ENCODE results near the gene ODAD4.

Gene ODAD4

DNA sequence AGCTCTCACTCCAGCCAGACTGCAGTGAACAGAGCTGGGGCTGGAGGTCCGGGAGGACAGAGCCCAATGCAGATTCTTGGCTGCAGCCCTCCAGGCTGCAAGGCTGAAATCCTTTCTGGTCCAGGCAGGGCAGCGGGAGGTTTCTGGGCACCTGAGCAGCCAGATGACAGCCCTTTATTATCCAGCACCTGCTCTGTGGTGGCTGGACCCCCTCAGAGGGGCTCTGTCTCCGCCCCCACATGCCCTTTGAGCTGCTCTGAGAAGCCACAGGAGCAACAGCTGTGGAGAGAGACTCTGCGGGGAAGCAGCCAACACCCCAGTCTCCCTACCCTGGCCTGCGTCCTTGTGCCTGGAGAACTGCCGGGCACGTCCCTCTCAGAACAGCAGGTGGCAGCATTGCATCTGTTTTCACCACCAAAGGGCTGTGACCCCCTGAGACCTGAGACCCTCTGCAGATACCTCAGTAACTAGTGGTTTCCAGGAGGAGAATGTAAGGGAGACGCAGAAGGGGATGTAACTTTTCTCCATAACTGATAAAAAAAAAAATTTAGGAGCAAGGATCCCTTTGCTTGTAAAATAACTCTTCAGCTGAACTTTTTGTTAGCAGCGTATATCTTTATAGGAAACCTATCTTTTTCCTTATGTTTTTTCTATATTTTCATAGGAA is 32.5 kb downstream of the ODAD4 start:
- no peak overlapping the region for H3K4me3 ChIP-seq
- in situ Hi-C loops (cut with MboI; ENCODE audit: low sequenced_read_pairs): loop anchor here (5.0 kb wide), 1 partner anchor 154 kb away; no protein-coding TSS in a partner anchor
- peak; percentile 68 to 88 for DNase-seq (ENCODE audit: low spot score in 2 of 2)
- H3K9me3 ChIP-seq: no peaks in the 10 kb centered on the region; the same call in 1 of the 2 replicates
- peaks cover 2% of the 10 kb centered on the region for H3K36me3 ChIP-seq (replicated peaks)
- peaks cover 3% of the 10 kb centered on the region for H3K4me1 ChIP-seq
- no peaks in the 10 kb centered on the region for H3K27me3 ChIP-seq (ENCODE audit: low read depth)

DNA sequence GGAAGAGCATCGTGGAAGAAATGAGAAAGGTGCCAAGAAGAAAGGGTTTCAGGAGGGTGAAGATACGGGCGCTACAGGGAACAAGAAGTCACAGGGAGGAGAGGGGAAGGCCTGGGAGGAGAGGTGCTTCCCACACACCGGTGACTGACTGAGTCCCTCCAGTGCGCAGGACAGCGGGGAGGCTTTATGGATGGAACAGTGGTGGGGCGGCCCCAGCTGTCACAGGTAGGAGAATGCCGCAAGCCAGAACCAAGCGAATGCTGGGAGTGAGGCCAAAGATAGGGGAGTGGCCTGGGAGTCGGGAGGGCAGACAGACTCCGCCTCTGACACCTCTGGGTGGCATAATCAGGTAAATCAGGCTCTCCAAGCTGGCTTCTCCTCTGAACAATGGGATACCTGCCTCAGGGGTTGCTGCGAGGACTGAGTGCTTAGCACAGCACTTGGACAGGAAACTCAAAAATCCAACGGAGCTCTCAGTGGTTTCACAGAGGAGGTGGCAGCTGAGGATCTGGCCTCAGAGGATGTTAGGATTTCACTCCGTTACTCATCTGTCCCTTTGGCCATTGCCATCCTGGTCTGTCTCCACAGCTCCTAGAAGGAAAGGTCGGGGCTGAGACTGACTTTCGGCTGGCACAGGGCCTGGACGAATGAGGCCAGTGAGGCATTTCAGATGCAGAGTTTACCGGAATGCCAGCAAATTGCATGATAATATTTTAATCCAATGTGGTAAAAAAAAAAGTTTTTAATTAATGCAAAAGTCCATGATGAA is 35.5 kb downstream of the ODAD4 start:
- H3K4me3 ChIP-seq: peak overlapping the region; percentile 78
- no peaks in the 10 kb centered on the region; the same call in 1 of the 2 replicates for H3K9me3 ChIP-seq
- in situ Hi-C loops (cut with MboI; ENCODE audit: low sequenced_read_pairs): no loop called here
- H3K27me3 ChIP-seq (ENCODE audit: low read depth): no peaks in the 10 kb centered on the region
- peak in 1 of 2 experiments; percentile 56 for DNase-seq (ENCODE audit: low spot score in 2 of 2)
- H3K4me1 ChIP-seq: peaks cover 3% of the 10 kb centered on the region
- peaks cover 29% of the 10 kb centered on the region for H3K36me3 ChIP-seq (replicated peaks)

DNA sequence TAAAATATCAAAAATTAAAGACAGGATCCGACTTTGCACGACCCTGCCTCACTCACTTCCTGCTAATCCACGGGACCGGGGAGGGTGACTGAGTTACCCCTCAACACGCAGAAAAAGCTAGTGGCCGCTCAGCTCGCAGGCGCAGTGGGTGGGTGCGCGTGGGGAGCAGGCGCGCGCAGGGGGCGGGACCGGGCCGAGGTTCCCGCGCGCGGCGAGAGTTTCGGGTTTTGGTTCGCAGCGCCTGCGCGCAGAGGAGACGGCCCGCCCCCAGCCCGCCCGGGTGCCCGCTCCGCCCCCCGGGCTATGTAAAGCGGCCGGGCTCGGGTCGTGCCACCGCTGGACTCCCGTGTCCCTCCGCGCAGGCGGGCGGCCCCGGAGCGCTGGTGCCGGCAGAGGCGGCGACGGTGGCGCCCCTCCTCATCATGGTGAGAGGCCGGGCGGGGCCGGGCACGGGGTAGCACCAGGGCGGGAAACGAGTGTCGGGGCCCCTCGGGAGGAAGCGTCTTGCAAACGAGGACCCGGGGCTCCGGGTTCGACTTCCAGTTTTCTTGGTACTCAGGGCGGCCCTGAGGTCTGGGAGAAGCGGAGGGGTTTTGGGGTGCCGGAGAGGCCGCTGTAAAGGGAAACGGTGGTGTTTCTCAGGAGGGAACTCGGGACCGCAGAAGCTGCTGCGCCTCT is 36.2 kb downstream of the ODAD4 start, which contains the start of gene CNP:
TSS of gene CNP (plus strand) at position 333 of the 678 bp plus-strand sequence. CDS start at position 423, 90 bp downstream.
- in situ Hi-C loops (cut with MboI; ENCODE audit: low sequenced_read_pairs): no loop called here
- peak; percentile 76 to 93 for DNase-seq (ENCODE audit: low spot score in 2 of 2)
- H3K9me3 ChIP-seq: no peaks in the 10 kb centered on the region
- H3K4me1 ChIP-seq: peaks cover 3% of the 10 kb centered on the region
- peak within 1 kb of the TSS; percentile 78 for H3K4me3 ChIP-seq
- H3K36me3 ChIP-seq (replicated peaks): peaks cover 34% of the 10 kb centered on the region
- no peaks in the 10 kb centered on the region for H3K27me3 ChIP-seq (ENCODE audit: low read depth)

DNA sequence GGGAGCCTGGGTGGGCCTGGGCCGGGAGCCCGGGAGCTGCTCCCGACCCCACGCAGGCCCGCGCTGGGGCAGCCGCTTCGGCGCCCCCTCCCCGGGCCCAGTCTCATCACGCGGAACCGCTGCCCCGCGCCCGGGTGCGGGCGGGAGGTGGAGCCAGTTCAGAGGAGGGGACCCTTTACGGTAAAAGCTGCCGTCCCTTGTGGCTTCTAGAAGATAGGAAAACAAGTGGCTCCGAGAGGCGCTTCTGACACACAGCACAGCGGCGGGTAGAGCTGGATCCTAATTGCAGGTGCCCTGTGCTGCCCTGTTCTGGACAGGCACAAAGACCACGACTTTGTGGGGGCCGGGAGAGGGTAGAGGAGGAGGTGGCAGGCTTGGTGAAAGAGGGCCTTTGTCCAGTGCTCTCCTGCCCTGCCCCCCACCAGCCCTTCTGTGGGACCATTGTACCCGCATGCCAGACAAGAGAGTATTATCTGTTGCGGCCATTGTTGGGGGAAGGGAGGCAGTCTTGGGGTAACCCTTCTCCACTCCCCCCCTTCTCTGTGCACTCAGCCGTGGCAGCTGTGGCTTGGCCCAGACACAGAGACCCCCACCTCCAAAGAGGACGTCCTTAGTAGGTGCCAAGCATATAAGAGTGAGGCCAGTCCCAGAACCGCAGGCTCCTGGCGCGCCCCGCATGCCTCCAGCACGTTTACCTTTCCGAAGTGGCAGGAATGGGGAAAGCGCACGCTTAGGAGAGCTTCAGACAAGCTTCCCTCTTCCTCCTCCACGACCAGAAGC is 36.9 kb downstream of the ODAD4 start:
- Histone ChIP-seq H3K27me3 (ENCODE audit: low read depth) (no peaks in the 10 kb centered on the region), H3K36me3 (replicated peaks) (peaks cover 41% of the 10 kb centered on the region), H3K4me3 (peak overlapping the region; percentile 78), H3K4me1 (peaks cover 3% of the 10 kb centered on the region), H3K9me3 (no peaks in the 10 kb centered on the region)
- peak in 1 of 2 experiments; percentile 35 for DNase-seq (ENCODE audit: low spot score in 2 of 2)
- in situ Hi-C loops (cut with MboI; ENCODE audit: low sequenced_read_pairs): no loop called here

DNA sequence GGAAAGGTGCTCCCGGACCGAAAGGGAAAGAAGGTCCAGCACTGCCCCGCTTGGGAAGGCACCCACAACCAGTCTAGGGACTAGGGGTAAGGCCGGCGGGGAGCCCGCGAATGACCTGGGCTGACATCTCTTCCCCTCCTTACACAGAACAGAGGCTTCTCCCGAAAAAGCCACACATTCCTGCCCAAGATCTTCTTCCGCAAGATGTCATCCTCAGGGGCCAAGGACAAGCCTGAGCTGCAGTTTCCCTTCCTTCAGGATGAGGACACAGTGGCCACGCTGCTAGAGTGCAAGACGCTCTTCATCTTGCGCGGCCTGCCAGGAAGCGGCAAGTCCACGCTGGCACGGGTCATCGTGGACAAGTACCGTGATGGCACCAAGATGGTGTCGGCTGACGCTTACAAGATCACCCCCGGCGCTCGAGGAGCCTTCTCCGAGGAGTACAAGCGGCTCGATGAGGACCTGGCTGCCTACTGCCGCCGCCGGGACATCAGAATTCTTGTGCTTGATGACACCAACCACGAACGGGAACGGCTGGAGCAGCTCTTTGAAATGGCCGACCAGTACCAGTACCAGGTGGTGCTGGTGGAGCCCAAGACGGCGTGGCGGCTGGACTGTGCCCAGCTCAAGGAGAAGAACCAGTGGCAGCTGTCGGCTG is 37.6 kb downstream of the ODAD4 start:
- Histone ChIP-seq H3K36me3 (replicated peaks) (peaks cover 49% of the 10 kb centered on the region), H3K9me3 (no peaks in the 10 kb centered on the region), H3K27me3 (ENCODE audit: low read depth) (no peaks in the 10 kb centered on the region), H3K4me3 (peak overlapping the region; percentile 78; the same call in 1 of the 2 replicates), H3K4me1 (peaks cover 3% of the 10 kb centered on the region)
- in situ Hi-C loops (cut with MboI; ENCODE audit: low sequenced_read_pairs): no loop called here
- DNase-seq (ENCODE audit: low spot score in 2 of 2): no peak

DNA sequence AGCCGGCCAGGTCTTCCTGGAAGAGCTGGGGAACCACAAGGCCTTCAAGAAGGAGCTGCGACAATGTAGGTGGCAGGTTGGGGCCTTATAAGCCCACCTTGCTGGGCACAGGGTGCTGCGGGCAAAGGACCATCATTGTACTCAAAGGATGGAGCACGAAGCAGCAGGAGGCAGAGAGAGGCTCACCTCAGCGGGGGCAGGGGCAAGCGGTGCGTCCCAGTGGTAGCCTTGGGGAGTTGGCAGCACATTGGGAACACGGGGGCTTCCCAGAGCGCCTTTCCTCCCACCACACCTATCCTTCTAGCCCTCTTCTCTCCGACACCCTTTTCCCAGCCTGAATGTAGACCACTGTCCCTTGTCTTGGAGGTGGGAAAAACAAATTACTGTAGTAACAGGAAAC is 38.3 kb downstream of the ODAD4 start:
- Histone ChIP-seq H3K4me3 (no peak overlapping the region), H3K4me1 (peaks cover 3% of the 10 kb centered on the region), H3K27me3 (ENCODE audit: low read depth) (no peaks in the 10 kb centered on the region), H3K9me3 (no peaks in the 10 kb centered on the region), H3K36me3 (replicated peaks) (peaks cover 55% of the 10 kb centered on the region)
- DNase-seq (ENCODE audit: low spot score in 2 of 2): no peak
- in situ Hi-C loops (cut with MboI; ENCODE audit: low sequenced_read_pairs): no loop called here

DNA sequence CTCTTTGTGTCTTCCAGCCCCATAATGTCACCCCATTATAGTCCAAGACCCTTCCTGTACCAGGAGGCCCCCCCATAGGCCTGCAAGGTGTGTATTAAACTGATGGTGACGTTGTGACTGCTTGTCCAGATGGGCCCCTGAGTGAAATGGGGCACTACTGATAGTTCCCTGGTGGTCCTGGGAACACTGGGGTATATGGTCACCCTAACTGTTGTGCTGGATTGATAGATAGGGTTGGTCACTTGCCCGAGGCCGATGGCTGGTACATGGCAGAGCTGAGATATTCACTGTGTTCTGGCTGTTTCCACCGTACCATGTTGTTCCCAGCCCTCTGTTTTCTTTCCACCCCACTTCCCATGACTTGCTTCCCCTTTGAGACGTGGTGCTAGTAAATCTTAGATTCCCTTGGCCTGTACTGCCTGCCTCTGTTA is 40.5 kb downstream of the ODAD4 start:
- DNase-seq (ENCODE audit: low spot score in 2 of 2): no peak
- H3K9me3 ChIP-seq: no peaks in the 10 kb centered on the region
- peaks cover 3% of the 10 kb centered on the region for H3K4me1 ChIP-seq
- H3K36me3 ChIP-seq (replicated peaks): peaks cover 75% of the 10 kb centered on the region
- no peaks in the 10 kb centered on the region for H3K27me3 ChIP-seq (ENCODE audit: low read depth)
- no peak overlapping the region for H3K4me3 ChIP-seq
- in situ Hi-C loops (cut with MboI; ENCODE audit: low sequenced_read_pairs): no loop called here

DNA sequence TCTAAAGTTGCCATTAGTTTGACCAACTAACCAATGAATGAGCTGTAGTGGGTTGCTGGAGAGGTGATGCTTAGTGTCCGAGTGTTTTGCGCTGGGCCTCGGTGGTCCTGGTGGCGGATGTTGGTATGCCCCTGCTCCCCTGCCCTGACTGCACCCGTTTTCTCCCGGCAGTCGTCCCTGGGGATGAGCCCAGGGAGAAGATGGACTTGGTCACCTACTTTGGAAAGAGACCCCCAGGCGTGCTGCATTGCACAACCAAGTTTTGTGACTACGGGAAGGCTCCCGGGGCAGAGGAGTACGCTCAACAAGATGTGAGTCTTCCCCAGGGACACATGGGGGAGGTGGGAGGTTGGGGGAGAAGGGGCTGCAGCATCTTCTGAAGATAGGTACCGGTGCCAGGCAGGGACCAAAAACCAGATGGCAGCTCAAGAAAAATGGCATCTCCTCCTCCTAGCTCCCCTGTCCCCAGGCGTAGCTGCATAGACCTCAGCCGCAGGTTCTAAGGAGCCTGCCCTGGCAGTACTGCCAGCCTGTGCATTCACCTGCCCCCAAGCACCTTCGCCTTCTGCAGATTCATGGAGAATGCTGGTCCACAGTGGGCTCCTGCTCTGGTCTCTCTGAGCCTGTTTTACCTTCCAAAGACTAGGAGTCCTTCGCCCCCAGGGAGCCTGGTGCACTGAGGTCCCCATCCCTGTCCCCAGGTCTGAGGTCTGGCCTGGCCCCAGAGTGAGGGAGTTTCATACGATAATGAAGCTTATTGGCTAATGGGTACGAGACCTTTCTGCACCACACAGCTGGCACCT is 41.5 kb downstream of the ODAD4 start:
- H3K27me3 ChIP-seq (ENCODE audit: low read depth): no peaks in the 10 kb centered on the region
- H3K4me3 ChIP-seq: no peak overlapping the region
- DNase-seq (ENCODE audit: low spot score in 2 of 2): no peak
- in situ Hi-C loops (cut with MboI; ENCODE audit: low sequenced_read_pairs): no loop called here
- H3K36me3 ChIP-seq (replicated peaks): peaks cover 85% of the 10 kb centered on the region
- no peaks in the 10 kb centered on the region; the same call in 1 of the 2 replicates for H3K4me1 ChIP-seq
- H3K9me3 ChIP-seq: no peaks in the 10 kb centered on the region

DNA sequence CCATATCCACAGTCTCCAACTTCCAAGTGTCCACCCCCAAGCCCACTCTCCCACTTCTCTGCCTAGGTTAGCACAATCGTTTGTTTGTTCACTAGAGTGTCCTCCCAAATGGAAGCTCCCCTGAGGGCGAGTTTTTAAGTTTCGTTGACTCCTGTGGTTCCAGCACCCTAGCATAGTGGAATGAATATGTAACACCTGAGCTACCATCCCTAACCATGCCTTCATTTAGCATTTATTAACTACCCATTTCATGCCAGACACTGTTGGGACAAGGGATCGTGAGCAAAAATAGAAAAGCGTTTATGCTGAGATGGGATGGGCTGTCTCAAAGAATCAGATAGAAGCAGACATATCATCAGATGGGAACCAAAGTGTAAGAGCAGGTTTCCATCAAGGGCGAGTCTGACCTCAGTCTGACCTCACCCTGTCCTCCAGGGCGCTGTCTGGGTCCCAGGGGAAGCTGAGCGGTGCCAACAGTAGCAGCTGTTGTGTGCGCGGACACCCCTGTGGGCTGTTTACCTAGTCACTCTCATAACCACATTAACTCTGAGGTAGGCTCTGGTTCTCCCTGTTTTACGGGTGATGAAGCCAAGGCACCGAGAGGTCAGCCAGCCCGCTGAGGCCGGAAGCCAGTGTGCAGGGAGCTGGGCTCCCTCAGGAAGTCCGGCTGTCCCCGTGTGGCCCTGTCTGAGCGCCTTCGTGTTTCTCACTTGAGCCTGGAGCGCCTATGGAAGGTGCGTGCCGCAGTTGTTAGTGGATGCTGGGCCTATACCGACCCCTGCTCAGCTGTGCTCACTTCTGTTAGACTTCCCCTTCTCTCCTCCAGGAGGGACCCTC is 42.4 kb downstream of the ODAD4 start:
- Histone ChIP-seq H3K27me3 (ENCODE audit: low read depth) (no peaks in the 10 kb centered on the region), H3K36me3 (replicated peaks) (peaks cover 92% of the 10 kb centered on the region), H3K9me3 (no peaks in the 10 kb centered on the region), H3K4me1 (no peaks in the 10 kb centered on the region; the same call in 1 of the 2 replicates), H3K4me3 (no peak overlapping the region)
- in situ Hi-C loops (cut with MboI; ENCODE audit: low sequenced_read_pairs): no loop called here
- DNase-seq (ENCODE audit: low spot score in 2 of 2): no peak

DNA sequence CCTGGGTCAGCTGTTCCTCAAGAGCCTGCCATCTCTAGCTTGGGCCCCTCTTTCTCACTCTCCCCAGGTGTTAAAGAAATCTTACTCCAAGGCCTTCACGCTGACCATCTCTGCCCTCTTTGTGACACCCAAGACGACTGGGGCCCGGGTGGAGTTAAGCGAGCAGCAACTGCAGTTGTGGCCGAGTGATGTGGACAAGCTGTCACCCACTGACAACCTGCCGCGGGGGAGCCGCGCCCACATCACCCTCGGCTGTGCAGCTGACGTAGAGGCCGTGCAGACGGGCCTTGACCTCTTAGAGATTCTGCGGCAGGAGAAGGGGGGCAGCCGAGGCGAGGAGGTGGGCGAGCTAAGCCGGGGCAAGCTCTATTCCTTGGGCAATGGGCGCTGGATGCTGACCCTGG is 43.0 kb downstream of the ODAD4 start:
- DNase-seq (ENCODE audit: low spot score in 2 of 2): no peak
- H3K4me1 ChIP-seq: no peaks in the 10 kb centered on the region
- H3K4me3 ChIP-seq: no peak overlapping the region
- H3K27me3 ChIP-seq (ENCODE audit: low read depth): no peaks in the 10 kb centered on the region
- no peaks in the 10 kb centered on the region for H3K9me3 ChIP-seq
- H3K36me3 ChIP-seq (replicated peaks): peaks cover 92% of the 10 kb centered on the region
- in situ Hi-C loops (cut with MboI; ENCODE audit: low sequenced_read_pairs): no loop called here

DNA sequence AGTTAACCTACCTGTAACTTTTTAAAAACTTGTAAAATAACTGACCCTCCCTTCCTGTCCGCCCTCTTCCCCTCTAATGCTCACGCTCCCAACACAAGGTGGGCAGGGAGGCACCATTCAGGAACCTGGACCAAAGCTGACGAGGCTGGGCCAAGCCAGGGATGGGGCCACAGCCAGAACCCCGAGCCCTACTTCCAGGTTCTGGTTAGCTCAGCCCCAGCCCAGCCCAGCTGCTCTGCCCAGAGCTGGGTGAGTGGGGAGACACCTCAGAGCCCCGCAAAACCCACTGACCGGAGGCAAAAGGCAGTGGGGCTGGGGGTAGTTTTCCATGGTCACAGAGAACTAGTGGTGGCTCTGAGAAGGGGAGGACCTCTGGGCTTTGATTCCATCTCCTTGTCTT is 43.6 kb downstream of the ODAD4 start:
- Histone ChIP-seq H3K4me1 (no peaks in the 10 kb centered on the region), H3K9me3 (no peaks in the 10 kb centered on the region), H3K27me3 (ENCODE audit: low read depth) (no peaks in the 10 kb centered on the region), H3K4me3 (no peak overlapping the region), H3K36me3 (replicated peaks) (peaks cover 92% of the 10 kb centered on the region)
- in situ Hi-C loops (cut with MboI; ENCODE audit: low sequenced_read_pairs): no loop called here
- DNase-seq (ENCODE audit: low spot score in 2 of 2): no peak

DNA sequence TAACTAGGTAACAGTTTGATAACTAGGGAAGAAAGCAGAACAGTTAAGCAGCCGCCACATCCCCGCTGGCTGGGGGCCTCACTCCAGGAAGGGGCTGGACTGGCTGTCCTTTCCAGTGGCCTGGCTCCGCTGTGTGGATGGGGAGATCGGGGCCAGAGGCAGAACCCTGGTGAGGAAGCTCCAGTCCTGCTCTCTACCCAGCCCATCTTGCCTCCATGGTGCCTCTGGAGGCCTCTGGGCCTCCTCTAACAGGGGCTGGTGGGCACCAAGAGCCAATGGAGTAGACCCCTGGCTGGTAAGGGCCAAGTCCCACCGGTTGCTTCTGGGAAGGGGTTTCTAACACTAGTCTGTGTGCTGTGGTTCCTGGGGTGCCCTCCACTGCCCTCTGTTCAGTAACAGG is 44.2 kb downstream of the ODAD4 start:
- H3K9me3 ChIP-seq: no peaks in the 10 kb centered on the region
- no peaks in the 10 kb centered on the region for H3K4me1 ChIP-seq
- DNase-seq (ENCODE audit: low spot score in 2 of 2): no peak
- peaks cover 90% of the 10 kb centered on the region for H3K36me3 ChIP-seq (replicated peaks)
- in situ Hi-C loops (cut with MboI; ENCODE audit: low sequenced_read_pairs): no loop called here
- H3K4me3 ChIP-seq: no peak overlapping the region
- H3K27me3 ChIP-seq (ENCODE audit: low read depth): no peaks in the 10 kb centered on the region

Data from HAP-1 (cell line).